ENCODE measurements around the gene IRGQ. TPM values are rescaled to one million over a fixed set of nuclear protein-coding genes. Genes with fewer than 3 reads are reported as not detected.

The IRGQ gene
- total and polyA plus RNA-seq, 2 donors from 2014 or later, result 9.5 to 24.2 TPM

DNA sequence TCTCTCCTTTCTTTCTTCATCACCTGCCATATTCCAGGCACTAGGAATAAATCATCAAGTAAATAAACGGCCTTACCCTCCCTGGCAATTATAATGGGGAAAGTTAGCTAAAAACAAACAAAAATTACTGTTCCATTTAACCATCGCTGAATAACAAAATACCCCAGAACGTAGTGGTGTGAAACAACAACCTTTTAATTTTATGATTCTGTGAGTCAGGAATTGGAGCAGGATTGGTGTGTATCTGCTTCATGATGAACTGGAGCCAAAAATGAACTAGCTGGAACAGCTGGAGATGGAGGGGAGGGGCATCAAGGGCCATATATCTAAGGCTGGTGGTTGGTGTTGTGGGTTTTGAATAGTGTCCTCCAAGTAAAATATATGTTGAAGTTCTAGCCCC lies 47.4 kb upstream of the IRGQ start:
- TF ChIP-seq, protein P1, sequence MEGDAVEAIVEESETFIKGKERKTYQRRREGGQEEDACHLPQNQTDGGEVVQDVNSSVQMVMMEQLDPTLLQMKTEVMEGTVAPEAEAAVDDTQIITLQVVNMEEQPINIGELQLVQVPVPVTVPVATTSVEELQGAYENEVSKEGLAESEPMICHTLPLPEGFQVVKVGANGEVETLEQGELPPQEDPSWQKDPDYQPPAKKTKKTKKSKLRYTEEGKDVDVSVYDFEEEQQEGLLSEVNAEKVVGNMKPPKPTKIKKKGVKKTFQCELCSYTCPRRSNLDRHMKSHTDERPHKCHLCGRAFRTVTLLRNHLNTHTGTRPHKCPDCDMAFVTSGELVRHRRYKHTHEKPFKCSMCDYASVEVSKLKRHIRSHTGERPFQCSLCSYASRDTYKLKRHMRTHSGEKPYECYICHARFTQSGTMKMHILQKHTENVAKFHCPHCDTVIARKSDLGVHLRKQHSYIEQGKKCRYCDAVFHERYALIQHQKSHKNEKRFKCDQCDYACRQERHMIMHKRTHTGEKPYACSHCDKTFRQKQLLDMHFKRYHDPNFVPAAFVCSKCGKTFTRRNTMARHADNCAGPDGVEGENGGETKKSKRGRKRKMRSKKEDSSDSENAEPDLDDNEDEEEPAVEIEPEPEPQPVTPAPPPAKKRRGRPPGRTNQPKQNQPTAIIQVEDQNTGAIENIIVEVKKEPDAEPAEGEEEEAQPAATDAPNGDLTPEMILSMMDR (IDR thresholded peaks at IDR 0.05; ENCODE audit: borderline replicate concordance, extremely low read depth, insufficient read depth), result no peak
- intact Hi-C loops (cut with DNase I), result no loop called here
- no peaks in the 10 kb centered on the region for H3K9me3 ChIP-seq (ENCODE audit: control insufficient read depth in 2 of 3, insufficient read depth in 1 of 3, low read length in 3 of 3)

DNA sequence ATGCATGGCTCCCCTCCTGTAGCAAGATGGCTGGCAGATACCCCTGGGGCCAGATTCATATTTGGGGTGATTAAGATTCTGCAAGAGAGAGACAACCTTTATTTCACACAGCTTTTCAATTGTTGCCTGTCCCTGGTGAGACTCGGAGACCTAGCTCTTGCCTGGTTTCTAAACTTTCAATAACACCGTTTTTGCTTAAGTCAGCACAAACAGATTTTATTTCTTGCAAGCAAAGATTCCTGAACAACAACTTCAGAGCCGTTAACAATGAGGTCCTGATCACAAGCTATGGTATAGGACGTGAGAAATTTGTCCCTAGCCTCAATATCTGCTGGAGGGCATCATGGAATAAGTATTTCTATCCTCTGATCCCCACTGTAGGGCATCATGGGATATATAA lies 46.6 kb upstream of the IRGQ start:
- no peak overlapping the region for H3K9ac ChIP-seq (ENCODE audit: low read length in 3 of 3)
- H3K4me3 ChIP-seq (ENCODE audit: low read length in 3 of 3), result no peak overlapping the region
- intact Hi-C loops (cut with DNase I), result no loop called here
- DNase-seq (no peak), FAIRE-seq (no peak)
- H3K36me3 ChIP-seq (ENCODE audit: control insufficient read depth in 2 of 3, insufficient read depth in 3 of 3, low read length in 3 of 3), result no peaks in the 10 kb centered on the region
- peaks cover 0 to 8% (median 0%) of the 10 kb centered on the region in 3 donors for H3K4me1 ChIP-seq (ENCODE audit: control insufficient read depth in 2 of 3, insufficient read depth in 2 of 3, low read depth in 1 of 3, low read length in 3 of 3)
- TF ChIP-seq, protein P1 (IDR thresholded peaks at IDR 0.05; ENCODE audit: borderline replicate concordance, extremely low read depth, insufficient read depth), result no peak
- no peak overlapping the region for H3K27ac ChIP-seq (ENCODE audit: low read depth in 2 of 2, low read length in 2 of 2)
- no peaks in the 10 kb centered on the region for H3K27me3 ChIP-seq (ENCODE audit: control insufficient read depth, insufficient read depth, low read length)
- H3K9me3 ChIP-seq (ENCODE audit: control insufficient read depth in 2 of 3, insufficient read depth in 1 of 3, low read length in 3 of 3), result no peaks in the 10 kb centered on the region

More for the DNA sequence above, 47.4 kb upstream of the IRGQ start:
- no peak for FAIRE-seq
- DNase-seq, result no peak
- Histone ChIP-seq H3K27ac (ENCODE audit: low read depth in 2 of 2, low read length in 2 of 2) (no peak overlapping the region), H3K36me3 (ENCODE audit: control insufficient read depth in 2 of 3, insufficient read depth in 3 of 3, low read length in 3 of 3) (no peaks in the 10 kb centered on the region), H3K27me3 (ENCODE audit: control insufficient read depth, insufficient read depth, low read length) (no peaks in the 10 kb centered on the region), H3K4me1 (ENCODE audit: control insufficient read depth in 2 of 3, insufficient read depth in 2 of 3, low read depth in 1 of 3, low read length in 3 of 3) (peaks cover 0 to 8% (median 0%) of the 10 kb centered on the region in 3 donors), H3K9ac (ENCODE audit: low read length in 3 of 3) (no peak overlapping the region), H3K4me3 (ENCODE audit: low read length in 3 of 3) (no peak overlapping the region)

DNA sequence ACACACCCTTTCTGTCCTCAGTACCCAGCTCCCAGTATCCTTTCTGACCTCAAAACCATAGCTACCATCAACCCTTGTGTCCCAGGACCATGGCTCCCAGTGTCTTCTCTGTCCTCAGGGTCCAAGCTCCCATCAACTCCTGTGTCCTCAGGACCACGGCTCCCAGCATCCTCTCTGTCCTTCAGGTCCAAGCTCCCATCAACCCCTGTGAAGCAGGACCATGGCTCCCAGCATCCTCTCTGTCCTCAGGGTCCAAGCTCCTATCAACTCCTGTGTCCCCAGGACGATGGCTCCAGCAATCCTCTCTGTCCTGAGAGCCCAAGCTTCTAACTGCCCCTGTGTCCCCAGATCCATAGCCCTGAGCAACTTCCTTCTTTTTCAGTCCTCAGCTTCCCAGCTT lies 45.4 kb upstream of the IRGQ start:
- no peak for FAIRE-seq
- no peak for DNase-seq
- intact Hi-C loops (cut with DNase I), result no loop called here
- Histone ChIP-seq H3K27ac (ENCODE audit: low read depth in 2 of 2, low read length in 2 of 2) (no peak overlapping the region), H3K9ac (ENCODE audit: low read length in 3 of 3) (no peak overlapping the region), H3K27me3 (ENCODE audit: control insufficient read depth, insufficient read depth, low read length) (no peaks in the 10 kb centered on the region), H3K9me3 (ENCODE audit: control insufficient read depth in 2 of 3, insufficient read depth in 1 of 3, low read length in 3 of 3) (no peaks in the 10 kb centered on the region), H3K4me3 (ENCODE audit: low read length in 3 of 3) (no peak overlapping the region), H3K36me3 (ENCODE audit: control insufficient read depth in 2 of 3, insufficient read depth in 3 of 3, low read length in 3 of 3) (no peaks in the 10 kb centered on the region), H3K4me1 (ENCODE audit: control insufficient read depth in 2 of 3, insufficient read depth in 2 of 3, low read depth in 1 of 3, low read length in 3 of 3) (peaks cover 0 to 8% (median 0%) of the 10 kb centered on the region in 3 donors)
- TF ChIP-seq, protein P1 (IDR thresholded peaks at IDR 0.05; ENCODE audit: borderline replicate concordance, extremely low read depth, insufficient read depth), result no peak

DNA sequence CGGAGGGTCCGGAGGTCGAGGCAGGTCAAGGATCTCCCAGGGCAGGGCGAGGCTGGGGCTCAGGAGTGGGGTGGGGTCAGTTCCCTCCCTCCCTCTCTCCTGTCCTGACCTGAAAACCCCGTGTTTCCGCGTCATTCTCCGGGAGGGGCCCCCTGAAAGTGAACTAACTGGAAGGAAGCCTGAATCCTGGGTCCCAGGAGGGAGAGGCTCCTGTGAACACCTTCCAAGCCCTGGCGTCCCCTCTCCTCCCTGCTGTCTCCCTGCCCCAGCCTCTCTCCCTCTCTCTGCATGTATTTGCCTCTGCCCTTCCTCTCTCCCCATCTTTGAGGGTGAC lies 44.5 kb upstream of the IRGQ start:
- FAIRE-seq, result no peak
- peak overlapping the region in 1 of 3 donors; percentile 19 for H3K9ac ChIP-seq (ENCODE audit: low read length in 3 of 3)

More for the DNA sequence above, 44.5 kb upstream of the IRGQ start:
- no peaks in the 10 kb centered on the region for H3K9me3 ChIP-seq (ENCODE audit: control insufficient read depth in 2 of 3, insufficient read depth in 1 of 3, low read length in 3 of 3)
- no peaks in the 10 kb centered on the region for H3K36me3 ChIP-seq (ENCODE audit: control insufficient read depth in 2 of 3, insufficient read depth in 3 of 3, low read length in 3 of 3)
- H3K27me3 ChIP-seq (ENCODE audit: control insufficient read depth, insufficient read depth, low read length), result no peaks in the 10 kb centered on the region
- no peak for DNase-seq
- no peak overlapping the region for H3K27ac ChIP-seq (ENCODE audit: low read depth in 2 of 2, low read length in 2 of 2)
- H3K4me3 ChIP-seq (ENCODE audit: low read length in 3 of 3), result peak overlapping the region; percentile 50 to 55 (median 53)
- peaks cover 0 to 8% (median 0%) of the 10 kb centered on the region in 3 donors for H3K4me1 ChIP-seq (ENCODE audit: control insufficient read depth in 2 of 3, insufficient read depth in 2 of 3, low read depth in 1 of 3, low read length in 3 of 3)
- TF ChIP-seq, protein P1 (IDR thresholded peaks at IDR 0.05; ENCODE audit: borderline replicate concordance, extremely low read depth, insufficient read depth), result no peak
- intact Hi-C loops (cut with DNase I), result no loop called here

Data from kidney (tissue), 14 donors.